Stimulated activated memory B cell treated with anti-CD40 and anti-IgM and Interleukin-4, amounts not matched to agents 10 μg/mL and 1 μg/mL and 100 μg/mL, for 72 hours (primary cell): ENCODE results near the gene PLK4.

Experiments used
- ATAC-seq: fragments of 150-1000 bp; cut with Tn5 transposase; 2 replicates; pipeline ENCODE4 v1.10.0; 2021
- H3K27ac Mint-ChIP-seq: one replicate; pipeline ENCODE4 v1.8.0; 2022; ENCODE audit warnings: mild to moderate bottlenecking, mixed read lengths
- H3K27me3 Mint-ChIP-seq: one replicate; pipeline ENCODE4 v1.8.0; 2022; ENCODE audit warnings: mixed read lengths
- H3K36me3 Mint-ChIP-seq: one replicate; pipeline ENCODE4 v1.8.0; 2022; ENCODE audit warnings: mixed read lengths
- H3K4me1 Mint-ChIP-seq: one replicate; pipeline ENCODE4 v1.8.0; 2022; ENCODE audit warnings: mixed read lengths
- H3K4me3 Mint-ChIP-seq: one replicate; pipeline ENCODE4 v1.8.0; 2022; ENCODE audit warnings: mild to moderate bottlenecking, moderate library complexity, mixed read lengths
- H3K9me3 Mint-ChIP-seq: one replicate; pipeline ENCODE4 v1.8.0; 2022; ENCODE audit warnings: mixed read lengths

PLK4 gene

DNA sequence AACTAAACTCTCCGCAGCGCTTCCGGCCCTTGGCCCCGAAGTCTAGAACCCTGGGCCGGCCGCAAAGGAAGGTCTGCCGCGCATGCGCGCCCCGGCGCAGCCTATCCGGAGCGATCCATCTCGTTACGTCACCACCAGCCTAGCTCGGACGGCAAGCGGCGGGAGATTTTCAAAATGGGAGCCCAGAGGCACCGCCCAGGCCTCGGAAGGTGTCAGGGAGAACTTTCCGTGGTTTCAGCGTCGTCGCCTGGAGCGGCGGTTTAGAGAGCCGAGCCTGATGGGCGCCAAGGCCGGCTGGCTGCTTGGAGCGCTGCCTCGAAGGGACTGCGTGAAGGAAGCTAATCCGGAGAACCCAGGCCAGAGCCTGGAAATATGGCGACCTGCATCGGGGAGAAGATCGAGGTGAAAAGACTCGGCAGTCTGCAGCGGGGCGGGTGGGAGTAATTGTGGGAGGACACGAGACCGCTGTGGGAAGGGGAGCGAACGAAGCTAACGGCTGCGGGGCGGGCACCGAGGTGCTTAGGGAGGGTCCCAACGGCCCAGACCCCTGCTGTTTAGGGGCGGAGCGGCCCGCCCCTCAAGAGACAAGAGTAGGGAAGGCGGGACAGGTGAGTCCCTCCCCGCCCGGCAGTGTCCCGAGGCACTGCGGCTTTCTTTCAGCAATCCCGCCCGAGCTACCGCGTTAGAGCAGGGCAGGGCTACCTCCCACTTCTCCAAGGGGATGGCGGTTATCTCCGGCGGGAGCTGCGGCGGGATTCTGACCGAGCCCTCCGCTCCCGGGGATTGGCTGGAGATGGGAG is at the start of gene PLK4:
TSS of gene PLK4 (plus strand) at position 131 of the 800 bp plus-strand sequence. CDS start at position 373, 242 bp downstream.
- H3K27ac Mint-ChIP-seq, result peak within 1 kb of the TSS; percentile 95
- no peaks in the 10 kb centered on the region for H3K27me3 Mint-ChIP-seq
- peak; percentile 99 for ATAC-seq
- peaks cover 17% of the 10 kb centered on the region for H3K4me1 Mint-ChIP-seq
- H3K9me3 Mint-ChIP-seq, result no peaks in the 10 kb centered on the region
- H3K4me3 Mint-ChIP-seq, result peak within 1 kb of the TSS; percentile 98
- H3K36me3 Mint-ChIP-seq, result peaks cover 6% of the 10 kb centered on the region

DNA sequence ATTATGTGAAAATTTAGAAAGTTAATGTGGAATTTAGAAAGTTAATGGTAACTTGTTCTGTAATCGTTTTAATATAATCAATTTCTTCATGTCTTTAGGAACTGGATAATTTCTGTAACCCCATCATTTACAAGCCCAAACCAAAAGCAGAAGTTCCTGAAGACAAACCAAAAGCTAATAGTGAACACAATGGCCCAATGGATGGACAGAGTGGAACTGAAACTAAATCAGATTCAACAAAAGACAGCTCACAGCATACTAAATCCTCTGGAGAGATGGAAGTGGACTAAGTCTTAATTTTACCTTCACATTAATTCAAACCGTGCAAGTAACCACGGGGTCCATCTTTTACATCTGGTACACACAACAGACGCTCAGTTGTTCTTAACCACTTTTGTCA is 48.1 kb upstream of the PLK4 start:
- peaks cover 18% of the 10 kb centered on the region for H3K4me1 Mint-ChIP-seq
- H3K36me3 Mint-ChIP-seq, result no peaks in the 10 kb centered on the region
- peak; percentile 82 for ATAC-seq
- no peaks in the 10 kb centered on the region for H3K9me3 Mint-ChIP-seq
- no peak overlapping the region for H3K4me3 Mint-ChIP-seq
- no peaks in the 10 kb centered on the region for H3K27me3 Mint-ChIP-seq
- no peak overlapping the region for H3K27ac Mint-ChIP-seq

DNA sequence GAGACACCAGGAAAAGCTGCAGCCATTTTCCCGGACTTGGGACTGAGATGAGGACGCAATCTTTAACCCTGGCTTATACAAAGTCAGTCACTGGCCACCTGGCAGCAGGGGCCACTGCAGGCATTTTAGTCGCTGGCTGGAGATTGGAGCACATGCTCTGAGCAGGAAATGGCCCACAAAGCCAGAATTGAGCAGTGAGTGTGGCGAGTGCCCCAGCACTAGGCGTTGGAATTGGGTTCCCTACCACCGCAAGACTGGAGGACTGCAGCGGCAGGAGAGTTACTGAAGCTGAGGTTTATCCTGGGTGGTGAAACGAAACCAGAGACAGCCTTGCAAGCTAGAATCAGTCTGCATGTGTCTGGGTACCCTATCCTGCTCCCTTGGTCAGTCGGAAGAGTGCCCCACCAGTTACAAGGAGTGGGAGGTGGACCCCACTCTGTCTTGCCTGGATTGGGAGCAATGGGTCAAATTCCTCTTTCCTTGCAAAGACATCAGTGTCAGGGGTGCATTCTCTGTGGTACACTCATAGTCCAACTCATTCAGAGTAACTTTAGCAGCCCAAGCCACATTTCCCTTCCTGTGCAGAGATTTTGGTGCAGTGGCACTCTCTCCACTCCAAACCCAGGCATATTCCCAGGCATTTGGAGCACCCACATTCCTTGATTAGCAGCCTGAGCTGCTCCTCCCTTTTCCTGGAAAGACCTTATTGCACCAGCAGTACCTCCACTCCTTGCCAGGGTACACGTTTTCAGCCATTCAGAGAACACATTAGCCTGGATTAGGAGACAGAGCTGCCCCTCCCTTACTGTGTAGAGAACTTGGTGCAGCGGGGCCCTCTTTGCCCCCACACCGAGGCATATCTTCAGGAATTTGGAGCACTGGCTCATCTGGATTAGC is 36.7 kb upstream of the PLK4 start:
- no peak for ATAC-seq
- H3K4me3 Mint-ChIP-seq, result no peak overlapping the region
- no peaks in the 10 kb centered on the region for H3K4me1 Mint-ChIP-seq
- peaks cover 54% of the 10 kb centered on the region for H3K36me3 Mint-ChIP-seq
- H3K9me3 Mint-ChIP-seq, result peaks cover 24% of the 10 kb centered on the region
- no peaks in the 10 kb centered on the region for H3K27me3 Mint-ChIP-seq
- no peak overlapping the region for H3K27ac Mint-ChIP-seq

DNA sequence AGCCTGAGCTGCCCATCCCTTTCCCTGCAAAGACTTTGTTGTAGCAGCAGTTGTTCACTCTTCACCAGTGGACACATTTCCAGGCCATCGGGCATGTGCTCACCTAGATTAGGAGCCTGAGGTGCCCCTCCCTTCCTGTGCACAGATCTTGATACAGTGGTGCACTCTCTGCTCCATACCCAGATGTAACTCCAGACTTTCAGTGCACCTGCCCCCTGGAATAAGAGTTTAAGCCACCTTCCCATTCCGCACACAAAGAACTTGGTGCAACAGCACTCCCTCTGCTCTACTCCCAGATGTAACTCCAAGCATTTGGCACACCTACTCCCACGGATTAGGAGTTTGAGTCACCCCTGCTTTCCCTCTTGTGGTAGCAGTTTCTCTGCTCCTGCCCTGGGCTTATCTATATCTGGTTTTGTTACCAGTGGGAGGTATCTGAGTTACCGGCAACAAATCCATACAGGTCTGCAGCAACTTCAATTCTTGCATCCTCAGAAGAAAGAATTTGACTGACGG is 36.0 kb upstream of the PLK4 start:
- H3K9me3 Mint-ChIP-seq, result peaks cover 28% of the 10 kb centered on the region
- no peak overlapping the region for H3K4me3 Mint-ChIP-seq
- H3K4me1 Mint-ChIP-seq, result no peaks in the 10 kb centered on the region
- H3K36me3 Mint-ChIP-seq, result peaks cover 61% of the 10 kb centered on the region
- no peaks in the 10 kb centered on the region for H3K27me3 Mint-ChIP-seq
- H3K27ac Mint-ChIP-seq, result no peak overlapping the region
- ATAC-seq, result no peak

DNA sequence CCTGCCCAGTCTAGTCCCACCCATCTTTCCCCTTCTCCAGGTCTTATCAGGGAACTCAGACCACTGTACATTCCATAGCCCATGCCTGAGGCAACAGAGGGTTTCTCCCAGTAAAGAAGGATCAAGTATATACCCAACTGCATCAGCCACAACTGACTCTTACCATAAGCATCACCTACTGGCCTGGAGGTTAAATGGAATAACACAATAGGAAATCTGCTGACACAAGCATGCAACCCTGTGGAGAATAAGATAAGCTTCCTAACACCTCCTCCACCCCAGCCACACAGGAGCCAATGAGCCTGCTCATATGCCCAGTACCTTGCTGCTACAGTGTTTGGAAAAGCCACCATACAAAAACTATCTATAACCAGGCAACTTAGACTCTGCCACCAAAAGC is 34.6 kb upstream of the PLK4 start:
- H3K27ac Mint-ChIP-seq, result no peak overlapping the region
- peaks cover 75% of the 10 kb centered on the region for H3K36me3 Mint-ChIP-seq
- H3K9me3 Mint-ChIP-seq, result peaks cover 37% of the 10 kb centered on the region
- no peaks in the 10 kb centered on the region for H3K27me3 Mint-ChIP-seq
- no peak overlapping the region for H3K4me3 Mint-ChIP-seq
- no peak for ATAC-seq
- no peaks in the 10 kb centered on the region for H3K4me1 Mint-ChIP-seq

DNA sequence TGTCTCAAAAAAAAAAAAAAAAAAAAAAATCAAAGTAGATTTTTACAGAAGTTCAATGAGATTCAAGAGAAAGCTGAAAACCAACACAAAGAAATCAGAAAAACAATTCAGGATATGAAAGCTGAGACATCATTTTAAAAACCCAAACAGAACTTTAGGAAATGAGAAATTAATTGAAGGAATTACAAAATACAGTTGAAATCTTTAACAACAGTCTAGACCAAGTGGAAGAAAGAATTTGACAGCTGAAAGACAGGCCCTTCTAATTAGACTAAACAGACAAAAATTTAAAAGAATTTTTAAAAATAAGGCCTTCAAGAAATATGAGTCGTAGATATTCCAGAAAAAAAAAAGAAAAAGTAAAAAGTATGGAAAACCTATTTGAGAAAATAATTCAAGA is 33.9 kb upstream of the PLK4 start:
- peaks cover 82% of the 10 kb centered on the region for H3K36me3 Mint-ChIP-seq
- no peak overlapping the region for H3K4me3 Mint-ChIP-seq

DNA sequence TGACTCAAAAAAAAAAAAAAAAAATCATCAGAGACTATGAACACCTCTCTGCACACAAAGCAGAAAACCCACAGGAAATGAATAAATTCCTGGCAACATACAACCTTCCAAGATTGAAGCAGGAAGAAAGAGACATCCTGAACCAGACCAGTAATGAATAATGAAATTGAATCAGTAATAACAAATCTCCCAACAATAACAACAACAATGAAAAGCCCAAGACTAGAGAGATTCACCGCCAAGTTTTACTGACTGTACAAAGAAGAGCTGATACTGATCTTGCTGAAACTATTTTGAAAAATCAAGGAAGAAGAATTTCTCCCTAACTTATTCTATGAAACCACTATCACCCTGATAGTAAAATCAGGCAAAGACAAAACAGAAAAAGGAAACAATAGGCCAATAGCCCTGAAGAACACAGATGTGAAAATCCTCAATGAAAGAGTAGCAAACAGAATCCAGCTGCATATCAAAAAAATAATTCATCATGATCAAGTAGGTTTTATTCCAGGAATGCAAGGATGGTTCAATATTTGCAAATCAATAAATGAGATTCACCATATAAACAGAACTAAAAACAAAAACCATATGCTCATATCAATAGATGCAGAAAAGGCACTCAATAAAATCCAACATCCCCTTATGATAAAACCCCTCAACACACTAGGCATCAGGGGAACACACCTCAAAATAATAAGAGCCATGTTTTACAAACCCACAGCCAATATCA is 31.0 kb upstream of the PLK4 start:
- no peak overlapping the region for H3K4me3 Mint-ChIP-seq
- H3K36me3 Mint-ChIP-seq, result peaks cover 82% of the 10 kb centered on the region
- no peak for ATAC-seq
- H3K9me3 Mint-ChIP-seq, result peaks cover 46% of the 10 kb centered on the region
- no peaks in the 10 kb centered on the region for H3K4me1 Mint-ChIP-seq
- no peaks in the 10 kb centered on the region for H3K27me3 Mint-ChIP-seq
- no peak overlapping the region for H3K27ac Mint-ChIP-seq

More for the DNA sequence above, 33.9 kb upstream of the PLK4 start:
- no peaks in the 10 kb centered on the region for H3K27me3 Mint-ChIP-seq
- ATAC-seq, result no peak
- no peaks in the 10 kb centered on the region for H3K4me1 Mint-ChIP-seq
- H3K9me3 Mint-ChIP-seq, result peaks cover 37% of the 10 kb centered on the region
- no peak overlapping the region for H3K27ac Mint-ChIP-seq

DNA sequence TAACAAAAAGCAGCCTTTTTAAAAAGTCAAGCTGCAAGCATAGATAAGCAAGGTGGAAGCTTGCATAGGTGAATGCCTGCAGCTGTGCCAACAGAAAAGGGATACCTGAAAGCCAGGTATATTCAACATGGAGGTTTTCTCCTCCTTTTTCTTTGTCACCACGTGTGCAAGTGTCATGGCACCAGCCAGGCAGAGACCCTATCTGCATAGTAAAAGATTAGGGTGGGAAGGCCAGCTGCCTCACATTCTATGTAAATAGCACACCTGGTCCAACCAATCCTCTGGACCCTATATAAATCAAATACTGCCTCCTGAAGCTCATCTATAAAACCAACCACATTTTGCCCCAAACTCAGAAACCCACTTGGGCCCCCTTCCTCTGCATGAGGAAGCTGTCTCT is 28.0 kb upstream of the PLK4 start:
- Mint-ChIP-seq H3K9me3 (peaks cover 32% of the 10 kb centered on the region), H3K27ac (no peak overlapping the region), H3K27me3 (no peaks in the 10 kb centered on the region), H3K36me3 (peaks cover 62% of the 10 kb centered on the region), H3K4me1 (peaks cover 20% of the 10 kb centered on the region), H3K4me3 (no peak overlapping the region)
- ATAC-seq, result no peak

DNA sequence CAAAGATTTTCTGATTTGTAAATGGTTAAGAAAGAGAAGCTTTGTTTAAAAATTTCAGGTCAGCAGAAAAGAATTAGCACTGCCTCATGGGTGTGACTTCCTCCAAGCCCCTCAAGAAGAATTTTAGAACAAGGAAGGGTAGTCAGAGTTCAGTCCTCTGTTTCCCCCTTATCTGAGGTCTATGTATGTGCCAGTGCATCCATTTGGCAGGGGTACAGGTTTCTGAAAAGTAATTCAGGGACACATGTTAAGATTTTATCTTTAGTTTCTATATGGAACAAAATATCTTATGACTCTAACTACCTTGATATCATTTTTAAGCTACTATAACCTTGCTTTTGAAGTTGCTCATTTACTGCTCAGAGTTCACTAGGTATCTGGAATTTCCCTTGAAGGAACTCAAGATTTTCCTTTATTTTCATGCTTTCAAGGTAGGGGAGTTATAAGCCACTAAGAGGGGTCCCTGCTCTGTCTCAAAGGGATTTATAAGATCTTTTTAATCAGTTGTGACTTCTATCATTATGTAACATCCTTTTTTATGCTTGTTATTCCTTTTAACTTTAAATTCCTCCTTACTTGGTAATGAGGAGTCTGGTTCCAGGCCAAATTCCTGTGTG is 24.4 kb upstream of the PLK4 start:
- H3K9me3 Mint-ChIP-seq, result peaks cover 15% of the 10 kb centered on the region
- peaks cover 47% of the 10 kb centered on the region for H3K36me3 Mint-ChIP-seq
- H3K4me3 Mint-ChIP-seq, result no peak overlapping the region
- ATAC-seq, result no peak
- H3K27me3 Mint-ChIP-seq, result no peaks in the 10 kb centered on the region
- H3K27ac Mint-ChIP-seq, result no peak overlapping the region
- H3K4me1 Mint-ChIP-seq, result peaks cover 28% of the 10 kb centered on the region

DNA sequence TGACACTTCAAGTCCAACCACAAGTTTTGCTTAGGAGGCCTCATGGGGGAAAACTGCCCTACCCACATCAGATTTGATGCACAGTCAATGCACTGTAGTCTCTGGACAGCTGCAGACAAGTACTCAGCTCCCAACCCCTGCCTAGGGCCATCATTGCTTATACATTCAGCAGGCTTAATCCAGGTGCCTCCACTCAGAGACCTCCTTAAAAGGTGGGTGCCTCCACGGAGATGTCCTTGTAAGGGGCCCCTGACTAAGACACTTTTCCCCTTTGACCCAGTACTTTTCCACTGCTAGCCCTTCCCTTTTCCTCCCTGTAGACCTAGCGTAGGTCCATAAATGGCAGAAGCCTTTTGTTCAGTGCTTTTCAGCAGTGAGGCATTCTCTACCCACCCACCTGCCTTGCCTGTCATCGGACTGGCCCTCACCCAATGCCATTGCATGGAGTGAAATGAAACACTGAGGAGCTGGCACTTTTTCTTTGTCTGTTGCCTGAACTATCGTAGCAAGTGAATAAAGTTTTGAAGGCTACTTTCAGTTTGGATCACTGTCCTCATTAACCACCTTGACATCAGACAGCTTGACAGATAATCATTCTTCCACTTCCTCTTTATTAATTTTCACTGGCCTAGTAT is 23.8 kb upstream of the PLK4 start:
- peaks cover 15% of the 10 kb centered on the region for H3K9me3 Mint-ChIP-seq
- peak; percentile 73 for ATAC-seq
- H3K27ac Mint-ChIP-seq, result peak overlapping the region; percentile 55
- H3K27me3 Mint-ChIP-seq, result no peaks in the 10 kb centered on the region
- H3K4me3 Mint-ChIP-seq, result peak overlapping the region; percentile 73
- peaks cover 28% of the 10 kb centered on the region for H3K4me1 Mint-ChIP-seq
- peaks cover 41% of the 10 kb centered on the region for H3K36me3 Mint-ChIP-seq

DNA sequence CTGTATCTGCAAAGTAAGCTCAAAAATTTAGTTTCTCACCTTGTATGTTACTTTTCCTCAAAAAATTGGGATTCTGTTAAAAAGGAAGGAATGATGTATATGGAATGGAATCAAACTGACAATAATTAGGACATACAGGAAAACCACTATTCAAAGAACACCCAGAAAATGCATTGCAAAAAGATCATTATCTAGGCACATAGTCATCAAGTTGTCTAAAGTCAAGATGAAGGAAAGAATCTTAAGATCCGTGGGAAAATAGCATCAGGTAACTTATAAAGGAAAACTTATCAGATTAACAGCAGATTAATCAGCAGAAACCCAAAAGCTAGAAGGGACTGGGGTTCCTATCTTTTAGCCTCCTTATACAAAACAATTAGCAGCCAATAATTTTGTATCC is 23.1 kb upstream of the PLK4 start:
- no peaks in the 10 kb centered on the region for H3K27me3 Mint-ChIP-seq
- H3K36me3 Mint-ChIP-seq, result peaks cover 46% of the 10 kb centered on the region
- no peak overlapping the region for H3K4me3 Mint-ChIP-seq
- no peak overlapping the region for H3K27ac Mint-ChIP-seq
- no peak for ATAC-seq
- peaks cover 15% of the 10 kb centered on the region for H3K9me3 Mint-ChIP-seq
- peaks cover 28% of the 10 kb centered on the region for H3K4me1 Mint-ChIP-seq

DNA sequence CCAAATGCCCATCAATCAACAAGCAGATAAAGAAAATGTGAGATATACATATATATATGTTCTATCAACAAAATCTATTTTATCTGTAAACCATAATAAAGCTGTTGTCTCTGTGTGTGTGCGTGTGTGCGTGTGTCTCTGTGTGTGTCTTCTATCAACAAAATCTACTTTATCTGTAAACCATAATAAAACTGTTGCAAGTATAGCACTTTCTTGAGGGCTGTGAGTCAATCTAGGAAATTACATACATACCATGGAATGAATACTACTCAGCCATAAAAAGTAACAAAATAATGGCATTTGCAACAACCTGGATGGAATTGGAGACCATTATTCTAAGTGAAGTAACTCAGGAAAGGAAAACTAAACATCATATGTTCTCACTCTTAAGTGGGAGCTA is 12.5 kb upstream of the PLK4 start:
- no peaks in the 10 kb centered on the region for H3K36me3 Mint-ChIP-seq
- H3K27ac Mint-ChIP-seq, result no peak overlapping the region
- H3K9me3 Mint-ChIP-seq, result no peaks in the 10 kb centered on the region
- no peaks in the 10 kb centered on the region for H3K27me3 Mint-ChIP-seq
- H3K4me3 Mint-ChIP-seq, result no peak overlapping the region
- no peaks in the 10 kb centered on the region for H3K4me1 Mint-ChIP-seq
- ATAC-seq, result no peak

DNA sequence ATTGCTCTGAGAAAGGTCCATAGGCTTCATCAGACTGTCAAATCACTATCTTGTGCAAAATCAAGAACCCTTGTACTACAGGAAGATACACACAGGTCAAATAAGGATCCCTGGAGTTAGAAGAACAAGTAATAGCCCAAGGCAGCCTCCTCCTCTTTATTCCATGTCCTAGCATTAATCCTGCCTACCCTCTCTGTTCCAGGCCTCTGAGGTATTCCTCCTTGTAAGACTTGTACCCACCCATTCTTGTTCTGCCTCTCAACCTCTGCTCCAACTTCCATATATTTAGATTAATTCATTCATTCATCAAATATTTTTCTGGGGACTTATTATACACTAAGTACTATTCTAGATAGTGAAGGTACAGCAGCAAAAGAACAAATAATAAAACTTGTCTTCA is 10.4 kb upstream of the PLK4 start:
- Mint-ChIP-seq H3K27ac (no peak overlapping the region), H3K4me3 (no peak overlapping the region), H3K9me3 (no peaks in the 10 kb centered on the region), H3K4me1 (no peaks in the 10 kb centered on the region), H3K27me3 (no peaks in the 10 kb centered on the region), H3K36me3 (peaks cover 8% of the 10 kb centered on the region)
- no peak for ATAC-seq

DNA sequence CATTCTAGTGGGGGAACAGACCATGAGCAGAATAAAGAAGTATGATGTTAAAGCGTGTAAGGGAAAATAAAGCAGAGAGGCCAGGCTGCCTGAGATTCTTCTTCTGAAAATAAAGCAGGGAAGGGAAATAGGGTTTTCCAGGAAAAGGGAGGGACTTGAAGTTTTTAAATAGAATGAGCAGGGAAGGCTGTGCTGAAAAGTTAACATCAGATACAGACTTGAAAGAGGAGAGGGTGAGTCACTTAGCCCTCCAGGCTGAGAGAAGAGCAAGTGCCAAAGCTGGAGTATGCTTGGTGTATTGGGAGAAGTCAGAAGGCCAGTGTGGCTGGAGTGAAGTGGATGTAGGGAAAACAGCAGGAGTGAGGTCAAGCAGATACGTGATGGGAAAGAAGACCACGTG is 10.0 kb upstream of the PLK4 start:
- no peaks in the 10 kb centered on the region for H3K4me1 Mint-ChIP-seq
- peaks cover 12% of the 10 kb centered on the region for H3K36me3 Mint-ChIP-seq
- no peaks in the 10 kb centered on the region for H3K27me3 Mint-ChIP-seq
- no peak overlapping the region for H3K27ac Mint-ChIP-seq
- H3K4me3 Mint-ChIP-seq, result no peak overlapping the region
- ATAC-seq, result no peak
- no peaks in the 10 kb centered on the region for H3K9me3 Mint-ChIP-seq
